Neural cell (in vitro differentiated cells): ENCODE measurements around the gene ADGRL3. TPM values are rescaled to one million over a fixed set of nuclear protein-coding genes. Genes with fewer than 3 reads are reported as not detected.

Experiments used
- H2AFZ ChIP-seq: fragments of 200-600, 300-800 bp; sonication (generic), shearing (Covaris generic); 2 replicates; pipeline ENCODE4 v1.6.0; 2014; ENCODE audit warnings: low read depth, mild to moderate bottlenecking, antibody characterized with exemption, low read length, moderate library complexity
- H3F3A ChIP-seq: fragments of 200-600 bp; shearing (Covaris generic); 2 replicates; pipeline ENCODE4 v1.6.1; 2016; ENCODE audit warnings: mild to moderate bottlenecking, moderate library complexity, mixed read lengths, antibody characterized with exemption, low read length; ENCODE audit not compliant: insufficient read depth, poor library complexity, severe bottlenecking
- H3K27ac ChIP-seq: fragments of 200-600, 300-800 bp; sonication (generic), shearing (Covaris generic); 2 replicates; pipeline ENCODE4 v1.5.1; 2014; ENCODE audit warnings: mild to moderate bottlenecking, low read length, moderate library complexity
- H3K27me3 ChIP-seq: fragments of 300-800, 200-600 bp; sonication (generic), shearing (Covaris generic); 2 replicates; pipeline ENCODE4 v1.6.0; 2014; ENCODE audit warnings: mild to moderate bottlenecking, low read depth, low read length, moderate library complexity; ENCODE audit not compliant: insufficient read depth
- H3K36me3 ChIP-seq: fragments of 300-800, 200-600 bp; sonication (generic), shearing (Covaris generic); 2 replicates; pipeline ENCODE4 v1.5.1; 2014; ENCODE audit warnings: mild to moderate bottlenecking, antibody characterized with exemption, low read length, moderate library complexity; ENCODE audit not compliant: insufficient read depth
- H3K4me2 ChIP-seq: fragments of 300-800, 200-600 bp; sonication (generic), shearing (Covaris generic); 2 replicates; pipeline ENCODE4 v1.6.0; 2014; ENCODE audit warnings: mild to moderate bottlenecking, low read length
- H3K4me3 ChIP-seq: fragments of 300-800, 200-600 bp; sonication (generic), shearing (Covaris generic); 2 replicates; pipeline ENCODE4 v1.5.1; 2014; ENCODE audit warnings: mild to moderate bottlenecking, low read length, moderate library complexity
- H3K79me2 ChIP-seq: fragments of 200-600 bp; shearing (Covaris generic); replicated peaks from 2 replicates; pipeline ENCODE4 v1.6.0; 2014; ENCODE audit warnings: mild to moderate bottlenecking, low read length, moderate library complexity; ENCODE audit not compliant: insufficient read depth
- H3K9ac ChIP-seq: fragments of 300-800, 200-600 bp; sonication (generic), shearing (Covaris generic); 2 replicates; pipeline ENCODE4 v1.6.1; 2016; ENCODE audit warnings: mild to moderate bottlenecking, low read length, mixed read lengths
- H3K9me2 ChIP-seq: fragments of 200-600 bp; shearing (Covaris generic); 2 replicates; pipeline ENCODE4 v1.6.1; 2016; ENCODE audit warnings: mild to moderate bottlenecking, low read length, mixed read lengths; ENCODE audit not compliant: insufficient read depth
- H3K9me3 ChIP-seq: fragments of 200-600, 300-800 bp; sonication (generic), shearing (Covaris generic); 2 replicates; pipeline ENCODE4 v1.6.1; 2016; ENCODE audit warnings: mild to moderate bottlenecking, mixed run types, low read length, moderate library complexity, mixed read lengths
- H4K20me1 ChIP-seq: fragments of 200-600 bp; shearing (Covaris generic); 2 replicates; pipeline ENCODE4 v1.6.1; 2016; ENCODE audit warnings: mild to moderate bottlenecking, mixed run types; ENCODE audit not compliant: insufficient read depth
- CTCF ChIP-seq: fragments of 450-650 bp; IDR thresholded peaks from 2 replicates; pipeline ENCODE4 v1.5.1; 2014; ENCODE audit warnings: antibody characterized with exemption, mild to moderate bottlenecking, moderate library complexity; ENCODE audit not compliant: poor library complexity, severe bottlenecking
- EP300 ChIP-seq: fragments of 450-650 bp; conservative IDR thresholded peaks from 2 replicates; pipeline ENCODE4 v1.6.1; 2014; ENCODE audit warnings: antibody characterized with exemption, mild to moderate bottlenecking, moderate library complexity; ENCODE audit not compliant: poor library complexity, severe bottlenecking
- EZH2 ChIP-seq: fragments of 200-600, 300-800 bp; shearing (Covaris generic), sonication (generic); IDR thresholded peaks from 2 replicates; pipeline ENCODE4 v1.6.1; 2014; ENCODE audit warnings: antibody characterized with exemption, low read length, borderline replicate concordance, mild to moderate bottlenecking; ENCODE audit not compliant: insufficient read depth, poor library complexity, severe bottlenecking
- MXI1 ChIP-seq: fragments of 450-650 bp; conservative IDR thresholded peaks from 2 replicates; pipeline ENCODE4 v1.6.1; 2014; ENCODE audit warnings: antibody characterized with exemption, mild to moderate bottlenecking; ENCODE audit not compliant: poor library complexity, severe bottlenecking
- POLR2AphosphoS5 ChIP-seq: IDR thresholded peaks from 2 replicates; pipeline ENCODE4 v1.6.1; 2012
- RAD21 ChIP-seq: fragments of 450-650 bp; conservative IDR thresholded peaks from 2 replicates; pipeline ENCODE4 v1.6.1; 2014; ENCODE audit warnings: antibody characterized with exemption, mild to moderate bottlenecking, moderate library complexity
- REST ChIP-seq: IDR thresholded peaks from 2 replicates; pipeline ENCODE4 v1.6.1; 2012; ENCODE audit warnings: borderline replicate concordance
- SMC3 ChIP-seq: fragments of 450-650 bp; conservative IDR thresholded peaks from 2 replicates; pipeline ENCODE4 v1.6.1; 2014; ENCODE audit warnings: antibody characterized with exemption, mild to moderate bottlenecking, moderate library complexity; ENCODE audit not compliant: poor library complexity
- TAF1 ChIP-seq: IDR thresholded peaks from 2 replicates; pipeline ENCODE4 v1.6.1; 2012; ENCODE audit warnings: low read depth
- polyA plus RNA-seq: library from polyadenylated mRNA; depleted of rRNA; stranded (reverse); fragments of >200 nt; gene quantifications from 2 replicates; pipeline ENCODE4 v1.2.3, GENCODE V29; 2014

Gene ADGRL3
- polyA plus RNA-seq, 1 donor from 2014 or later: 99.4 TPM

- no peak overlapping the region for H3K4me3 ChIP-seq
- H3K27ac ChIP-seq: no peak overlapping the region
- H3K4me2 ChIP-seq: no peak overlapping the region
- no peaks in the 10 kb centered on the region for H3F3A ChIP-seq
- H3K79me2 ChIP-seq: no peaks in the 10 kb centered on the region
- H3K27me3 ChIP-seq: no peaks in the 10 kb centered on the region
- no peaks in the 10 kb centered on the region for H3K36me3 ChIP-seq
- H3K9me3 ChIP-seq: no peaks in the 10 kb centered on the region
- no peak for TF ChIP-seq EP300
- no peak for TF ChIP-seq SMC3
- TF ChIP-seq EZH2: no peak
- TF ChIP-seq TAF1: no peak
- TF ChIP-seq MXI1: no peak
- TF ChIP-seq REST: no peak
- no peak for TF ChIP-seq POLR2AphosphoS5
- no peak for TF ChIP-seq CTCF
- no peak for TF ChIP-seq RAD21
- H4K20me1 ChIP-seq: no peaks in the 10 kb centered on the region
- no peak overlapping the region for H2AFZ ChIP-seq
- no peaks in the 10 kb centered on the region for H3K9me2 ChIP-seq
- no peak overlapping the region for H3K9ac ChIP-seq
Observed at GRCh38 chr4:61543976-61544375, 343.9 kb downstream of the ADGRL3 start.

- Histone ChIP-seq H3K79me2 (no peaks in the 10 kb centered on the region), H3F3A (no peaks in the 10 kb centered on the region), H2AFZ (no peak overlapping the region), H3K9ac (no peak overlapping the region), H3K36me3 (no peaks in the 10 kb centered on the region), H3K27me3 (no peaks in the 10 kb centered on the region), H3K27ac (no peak overlapping the region), H3K4me2 (no peak overlapping the region), H3K9me3 (no peaks in the 10 kb centered on the region), H4K20me1 (no peaks in the 10 kb centered on the region), H3K9me2 (no peaks in the 10 kb centered on the region), H3K4me3 (no peak overlapping the region)
- TF ChIP-seq REST (no peak), POLR2AphosphoS5 (no peak), MXI1 (no peak), RAD21 (no peak), SMC3 (no peak), EZH2 (no peak)
Observed at GRCh38 chr4:61545902-61546480, 345.9 kb downstream of the ADGRL3 start.
